Measurements from ENCODE around the gene ZNF117.

GRCh38 chr7:64946772-64947171 is 44.1 kb downstream of the ZNF117 start:
- TF ChIP-seq CTCF (IDR thresholded peaks at IDR 0.05; ENCODE audit: low read depth, low read length, poor library complexity, severe bottlenecking): peak; percentile 60
- no peak for TF ChIP-seq EZH2phosphoT487 (IDR thresholded peaks at IDR 0.05; ENCODE audit: borderline replicate concordance, low read length)

Data from DOHH2 (cell line).